ENCODE measurements around the gene SCO1.

Gene SCO1

GRCh38 chr17:10673312-10673711 is 24.0 kb downstream of the SCO1 start:
- Histone ChIP-seq H3K27ac (ENCODE audit: low read depth, low read length, poor library complexity, severe bottlenecking) (no peak overlapping the region), H2AFZ (ENCODE audit: low read length) (no peak overlapping the region), H3K27me3 (ENCODE audit: insufficient read depth, low read length) (no peaks in the 10 kb centered on the region), H3K9ac (ENCODE audit: low read length) (no peak overlapping the region), H3F3A (ENCODE audit: insufficient read depth, low read length) (no peaks in the 10 kb centered on the region), H3K9me2 (ENCODE audit: low read depth, low read length) (no peaks in the 10 kb centered on the region), H3K9me3 (ENCODE audit: low read length) (no peaks in the 10 kb centered on the region), H3K4me1 (ENCODE audit: insufficient read depth, low read length, severe bottlenecking) (no peaks in the 10 kb centered on the region), H3K36me3 (ENCODE audit: insufficient read depth, low read length) (peaks cover 20% of the 10 kb centered on the region), H3K4me2 (ENCODE audit: low read length) (no peak overlapping the region), H3K4me3 (ENCODE audit: low read depth, low read length, poor library complexity, severe bottlenecking) (no peak overlapping the region), H3K79me2 (ENCODE audit: insufficient read depth, low read length) (no peaks in the 10 kb centered on the region), H4K20me1 (ENCODE audit: insufficient read depth, low read length) (no peaks in the 10 kb centered on the region)
- TF ChIP-seq CTCF (IDR thresholded peaks at IDR 0.05; ENCODE audit: low read length) (no peak), EZH2 (IDR thresholded peaks at IDR 0.05; ENCODE audit: borderline replicate concordance, low read length) (no peak)

- no peaks in the 10 kb centered on the region for H3F3A ChIP-seq (ENCODE audit: insufficient read depth, low read length)
- TF ChIP-seq CTCF (IDR thresholded peaks at IDR 0.05; ENCODE audit: low read length) = no peak
- TF ChIP-seq EZH2 (IDR thresholded peaks at IDR 0.05; ENCODE audit: borderline replicate concordance, low read length) = no peak
- no peaks in the 10 kb centered on the region for H3K79me2 ChIP-seq (ENCODE audit: insufficient read depth, low read length)
- H3K9ac ChIP-seq (ENCODE audit: low read length) = no peak overlapping the region
- no peaks in the 10 kb centered on the region for H3K9me2 ChIP-seq (ENCODE audit: low read depth, low read length)
- no peaks in the 10 kb centered on the region for H4K20me1 ChIP-seq (ENCODE audit: insufficient read depth, low read length)
- no peak overlapping the region for H2AFZ ChIP-seq (ENCODE audit: low read length)
- H3K4me3 ChIP-seq (ENCODE audit: low read depth, low read length, poor library complexity, severe bottlenecking) = no peak overlapping the region
- no peaks in the 10 kb centered on the region for H3K36me3 ChIP-seq (ENCODE audit: insufficient read depth, low read length)
- no peaks in the 10 kb centered on the region for H3K4me1 ChIP-seq (ENCODE audit: insufficient read depth, low read length, severe bottlenecking)
- H3K27ac ChIP-seq (ENCODE audit: low read depth, low read length, poor library complexity, severe bottlenecking) = no peak overlapping the region
- H3K9me3 ChIP-seq (ENCODE audit: low read length) = no peaks in the 10 kb centered on the region
- no peaks in the 10 kb centered on the region for H3K27me3 ChIP-seq (ENCODE audit: insufficient read depth, low read length)
- H3K4me2 ChIP-seq (ENCODE audit: low read length) = no peak overlapping the region
These were observed 28.6 kb downstream of the SCO1 start for GRCh38 chr17:10668775-10669174.

- H3K4me2 ChIP-seq (ENCODE audit: low read length) = no peak overlapping the region
- H3F3A ChIP-seq (ENCODE audit: insufficient read depth, low read length) = no peaks in the 10 kb centered on the region
- no peak for TF ChIP-seq CTCF (IDR thresholded peaks at IDR 0.05; ENCODE audit: low read length)
- no peak for TF ChIP-seq EZH2 (IDR thresholded peaks at IDR 0.05; ENCODE audit: borderline replicate concordance, low read length)
- H3K36me3 ChIP-seq (ENCODE audit: insufficient read depth, low read length) = no peaks in the 10 kb centered on the region
- no peak overlapping the region for H3K27ac ChIP-seq (ENCODE audit: low read depth, low read length, poor library complexity, severe bottlenecking)
- no peak overlapping the region for H2AFZ ChIP-seq (ENCODE audit: low read length)
- H3K79me2 ChIP-seq (ENCODE audit: insufficient read depth, low read length) = no peaks in the 10 kb centered on the region
- no peak overlapping the region for H3K4me3 ChIP-seq (ENCODE audit: low read depth, low read length, poor library complexity, severe bottlenecking)
- no peaks in the 10 kb centered on the region for H3K9me2 ChIP-seq (ENCODE audit: low read depth, low read length)
- no peaks in the 10 kb centered on the region for H3K27me3 ChIP-seq (ENCODE audit: insufficient read depth, low read length)
- no peaks in the 10 kb centered on the region for H3K4me1 ChIP-seq (ENCODE audit: insufficient read depth, low read length, severe bottlenecking)
- H4K20me1 ChIP-seq (ENCODE audit: insufficient read depth, low read length) = no peaks in the 10 kb centered on the region
- H3K9me3 ChIP-seq (ENCODE audit: low read length) = no peaks in the 10 kb centered on the region
- H3K9ac ChIP-seq (ENCODE audit: low read length) = no peak overlapping the region
These were observed 30.4 kb downstream of the SCO1 start for GRCh38 chr17:10666906-10667305.
